ENCODE results near the gene CKAP4. TPM values are rescaled to one million over a fixed set of nuclear protein-coding genes. Genes with fewer than 3 reads are reported as not detected.

Gene CKAP4
- total and polyA plus RNA-seq, 8 donors: 86.0 to 119 (median 97.5) TPM

DNA sequence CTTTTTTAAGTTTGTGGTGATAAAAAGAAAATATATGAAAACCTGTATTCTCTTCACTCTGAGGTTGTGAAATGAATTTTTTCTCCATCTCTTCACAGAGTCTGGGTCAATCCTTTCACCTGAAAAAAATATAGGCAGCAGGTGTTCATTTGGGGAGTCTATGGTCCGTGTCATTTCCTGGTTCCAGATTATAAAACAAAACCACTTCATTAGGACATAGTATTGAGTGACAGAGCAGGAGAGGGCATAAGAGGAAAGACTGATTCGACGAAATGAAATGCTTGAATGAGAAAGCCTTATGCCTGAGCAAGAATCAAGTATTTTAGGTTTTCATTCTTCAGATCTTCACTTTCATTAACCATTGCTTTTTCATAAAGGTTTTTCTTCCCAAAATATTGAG is 57.2 kb downstream of the CKAP4 start:
- Histone ChIP-seq H3K4me1 (no peaks in the 10 kb centered on the region), H3K36me3 (no peaks in the 10 kb centered on the region), H3K27ac (no peak overlapping the region), H3K4me3 (no peak overlapping the region), H3K9me3 (no peaks in the 10 kb centered on the region), H3K27me3 (peaks cover 0 to 25% of the 10 kb centered on the region in 2 donors)
- intact Hi-C loops (cut with DNase I): no loop called here
- ATAC-seq (no peak), DNase-seq (no peak)
- TF ChIP-seq, protein P1, sequence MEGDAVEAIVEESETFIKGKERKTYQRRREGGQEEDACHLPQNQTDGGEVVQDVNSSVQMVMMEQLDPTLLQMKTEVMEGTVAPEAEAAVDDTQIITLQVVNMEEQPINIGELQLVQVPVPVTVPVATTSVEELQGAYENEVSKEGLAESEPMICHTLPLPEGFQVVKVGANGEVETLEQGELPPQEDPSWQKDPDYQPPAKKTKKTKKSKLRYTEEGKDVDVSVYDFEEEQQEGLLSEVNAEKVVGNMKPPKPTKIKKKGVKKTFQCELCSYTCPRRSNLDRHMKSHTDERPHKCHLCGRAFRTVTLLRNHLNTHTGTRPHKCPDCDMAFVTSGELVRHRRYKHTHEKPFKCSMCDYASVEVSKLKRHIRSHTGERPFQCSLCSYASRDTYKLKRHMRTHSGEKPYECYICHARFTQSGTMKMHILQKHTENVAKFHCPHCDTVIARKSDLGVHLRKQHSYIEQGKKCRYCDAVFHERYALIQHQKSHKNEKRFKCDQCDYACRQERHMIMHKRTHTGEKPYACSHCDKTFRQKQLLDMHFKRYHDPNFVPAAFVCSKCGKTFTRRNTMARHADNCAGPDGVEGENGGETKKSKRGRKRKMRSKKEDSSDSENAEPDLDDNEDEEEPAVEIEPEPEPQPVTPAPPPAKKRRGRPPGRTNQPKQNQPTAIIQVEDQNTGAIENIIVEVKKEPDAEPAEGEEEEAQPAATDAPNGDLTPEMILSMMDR (IDR thresholded peaks at IDR 0.05): no peak

DNA sequence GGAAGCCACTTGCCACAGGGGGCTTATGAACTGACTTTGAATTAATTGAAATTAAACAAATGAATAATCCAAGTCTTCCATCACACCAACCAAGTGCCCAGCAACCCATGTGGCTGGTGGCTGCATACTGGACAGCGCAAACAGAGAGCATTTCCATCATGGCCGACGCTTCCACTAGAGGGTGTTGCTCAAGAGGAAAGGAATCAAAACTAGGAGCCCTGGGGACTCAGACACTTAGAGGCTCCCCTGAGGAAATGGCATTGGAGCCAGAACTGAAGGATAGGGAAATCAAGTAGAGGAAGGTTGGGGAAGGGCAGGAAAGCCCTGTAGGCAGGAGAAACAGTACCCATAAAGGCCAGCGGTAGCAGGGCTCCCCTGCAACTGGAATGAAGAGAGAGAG is 58.5 kb downstream of the CKAP4 start:
- intact Hi-C loops (cut with DNase I): no loop called here

DNA sequence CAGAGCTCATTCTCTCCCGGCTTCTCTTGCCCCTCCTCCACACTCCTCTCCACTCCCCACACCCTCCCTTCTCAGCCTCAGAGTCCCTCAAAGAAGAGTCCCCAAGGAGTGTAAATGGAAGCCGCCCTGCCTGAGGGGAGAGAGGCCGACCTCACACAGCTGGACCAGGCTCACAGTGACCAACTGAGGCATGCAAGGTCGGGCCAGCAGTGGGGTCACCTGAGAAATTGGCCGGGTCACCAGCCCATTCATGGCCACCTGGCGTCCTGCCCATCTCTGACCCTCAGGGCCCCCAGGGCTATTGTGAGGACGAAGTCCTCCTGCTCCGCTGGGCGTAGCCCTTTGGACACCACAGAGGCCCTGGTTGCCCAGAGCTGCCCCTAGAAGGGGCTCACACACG is 59.6 kb downstream of the CKAP4 start:
- DNase-seq: no peak
- Histone ChIP-seq H3K27me3 (peaks cover 0 to 25% of the 10 kb centered on the region in 2 donors), H3K4me3 (no peak overlapping the region), H3K9me3 (no peaks in the 10 kb centered on the region), H3K4me1 (no peaks in the 10 kb centered on the region), H3K36me3 (no peaks in the 10 kb centered on the region), H3K27ac (no peak overlapping the region)
- TF ChIP-seq, protein P1 (IDR thresholded peaks at IDR 0.05): no peak
- intact Hi-C loops (cut with DNase I): no loop called here
- no peak for ATAC-seq

More for the DNA sequence above, 58.5 kb downstream of the CKAP4 start:
- H3K36me3 ChIP-seq: no peaks in the 10 kb centered on the region
- TF ChIP-seq, protein P1 (IDR thresholded peaks at IDR 0.05): no peak
- H3K4me3 ChIP-seq: no peak overlapping the region
- peaks cover 0 to 25% of the 10 kb centered on the region in 2 donors for H3K27me3 ChIP-seq
- no peaks in the 10 kb centered on the region for H3K4me1 ChIP-seq
- DNase-seq (no peak), ATAC-seq (no peak)
- H3K27ac ChIP-seq: no peak overlapping the region
- no peaks in the 10 kb centered on the region for H3K9me3 ChIP-seq

Other genes starting within 250 kb of the CKAP4 start
- 10 to 100 TPM; 11.0 to 11.7 TPM for gene NUAK1, start 109.1 kb downstream of the CKAP4 start, total RNA-seq
- 1 to 10 TPM; 6.5 to 9.6 (median 7.5) TPM for gene NUAK1, start 109.1 kb downstream of the CKAP4 start, polyA plus RNA-seq (ENCODE audit: insufficient read length in 6 of 6)
- 10 to 100 TPM; 27.7 to 49.5 TPM for gene TCP11L2, start 54.7 kb upstream of the CKAP4 start, total RNA-seq
- 10 to 100 TPM; 21.3 to 31.5 (median 27.5) TPM for gene TCP11L2, start 54.7 kb upstream of the CKAP4 start, polyA plus RNA-seq (ENCODE audit: insufficient read length in 6 of 6)
- 10 to 100 TPM; 10.9 to 14.1 TPM for gene POLR3B, start 109.7 kb upstream of the CKAP4 start, total RNA-seq
- gene POLR3B, start 109.7 kb upstream of the CKAP4 start, polyA plus RNA-seq (ENCODE audit: insufficient read length in 6 of 6): 10 to 100 TPM; 11.9 to 14.6 (median 13.3) TPM

Data from left lung (tissue), 10 donors.